ENCODE measurements around the gene NEMP2. TPM values are rescaled to one million over a fixed set of nuclear protein-coding genes. Genes with fewer than 3 reads are reported as not detected.

Gene NEMP2, protein sequence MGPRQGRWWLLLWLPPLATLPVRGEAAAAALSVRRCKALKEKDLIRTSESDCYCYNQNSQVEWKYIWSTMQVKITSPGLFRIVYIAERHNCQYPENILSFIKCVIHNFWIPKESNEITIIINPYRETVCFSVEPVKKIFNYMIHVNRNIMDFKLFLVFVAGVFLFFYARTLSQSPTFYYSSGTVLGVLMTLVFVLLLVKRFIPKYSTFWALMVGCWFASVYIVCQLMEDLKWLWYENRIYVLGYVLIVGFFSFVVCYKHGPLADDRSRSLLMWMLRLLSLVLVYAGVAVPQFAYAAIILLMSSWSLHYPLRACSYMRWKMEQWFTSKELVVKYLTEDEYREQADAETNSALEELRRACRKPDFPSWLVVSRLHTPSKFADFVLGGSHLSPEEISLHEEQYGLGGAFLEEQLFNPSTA
- 8.2 TPM for total RNA-seq

DNA sequence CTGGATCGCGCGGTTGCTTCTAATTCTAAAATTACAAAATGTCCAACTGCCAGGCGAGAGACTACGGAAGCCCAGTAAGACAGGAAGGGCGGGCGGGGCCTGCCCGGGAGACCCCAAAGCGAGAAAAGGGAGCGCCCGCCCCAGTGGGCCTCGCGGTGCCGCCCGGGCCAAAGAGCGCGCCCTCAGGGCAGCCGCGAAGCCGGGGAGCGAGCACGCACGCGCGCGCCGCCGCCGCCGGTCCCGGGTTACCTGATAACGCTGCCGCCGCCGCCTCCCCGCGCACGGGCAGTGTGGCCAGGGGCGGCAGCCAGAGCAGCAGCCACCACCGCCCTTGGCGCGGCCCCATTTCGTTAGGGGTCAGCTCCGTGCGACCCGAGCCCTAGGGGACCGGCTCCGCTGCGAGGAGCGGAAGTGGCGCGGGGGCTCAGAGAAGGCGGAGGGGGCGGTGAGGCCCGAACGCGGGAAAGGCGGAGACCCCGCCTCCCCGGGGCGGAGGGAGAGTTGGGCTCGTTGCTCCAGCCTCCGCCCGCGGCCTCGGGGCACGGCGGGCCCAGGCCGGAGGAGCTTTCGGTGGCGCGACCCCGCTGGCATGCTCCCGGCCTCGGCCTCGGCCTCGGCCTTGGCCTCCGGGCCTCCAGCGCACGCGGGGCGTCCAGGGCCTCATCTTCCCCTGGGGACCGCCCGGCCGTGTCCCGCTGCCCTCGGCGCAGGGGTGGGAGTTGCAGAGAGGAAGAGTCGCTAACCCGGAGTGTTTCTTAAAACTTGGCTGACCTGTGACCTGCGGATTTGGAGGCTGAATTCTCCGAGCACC is at the start of gene NEMP2:
Gene NEMP2 (minus strand): TSS at position 413 of the 811 bp plus-strand sequence. CDS start 67 bp downstream, at position 346.
- peak; percentile 77 for DNase-seq (ENCODE audit: low spot score)

DNA sequence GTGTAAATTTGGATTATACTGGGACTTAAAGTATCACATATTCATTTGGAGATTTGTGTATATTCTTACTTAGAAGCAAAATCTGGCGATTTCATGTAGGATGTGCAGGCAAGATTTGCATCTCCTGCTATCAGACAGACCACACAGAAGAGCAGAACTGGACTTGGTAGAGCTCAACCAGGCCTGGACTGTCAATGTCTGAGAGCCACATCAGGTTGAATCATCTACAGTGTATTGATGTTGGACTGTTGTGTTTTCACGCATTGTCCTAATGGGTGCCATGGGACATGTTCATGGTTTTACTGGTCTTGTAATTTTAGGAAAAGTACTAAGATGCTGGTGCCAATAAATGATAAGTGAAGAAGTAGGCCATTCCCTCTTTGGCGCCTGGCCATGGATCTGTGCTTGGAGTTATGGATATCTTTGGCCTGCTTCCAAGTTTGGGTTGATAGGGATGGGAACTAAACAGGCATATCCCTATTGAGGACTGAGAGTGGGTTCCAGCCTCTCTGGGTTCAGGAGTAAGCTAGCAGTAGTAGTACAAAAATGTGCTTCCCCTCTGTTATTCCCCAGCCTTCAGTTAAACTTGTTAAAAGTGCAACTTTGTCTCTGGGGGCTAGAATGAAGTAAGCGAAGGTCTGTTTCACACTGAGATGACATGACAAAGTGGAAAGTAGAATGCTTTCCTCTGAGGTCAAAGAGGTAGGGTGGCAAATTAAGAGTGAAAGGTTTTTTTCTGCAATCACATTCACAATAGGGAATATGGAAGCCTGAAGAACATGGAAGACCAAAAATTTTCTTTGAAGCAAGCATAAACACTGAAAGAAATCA is 49.2 kb upstream of the NEMP2 start:
- DNase-seq (ENCODE audit: low spot score) = no peak

DNA sequence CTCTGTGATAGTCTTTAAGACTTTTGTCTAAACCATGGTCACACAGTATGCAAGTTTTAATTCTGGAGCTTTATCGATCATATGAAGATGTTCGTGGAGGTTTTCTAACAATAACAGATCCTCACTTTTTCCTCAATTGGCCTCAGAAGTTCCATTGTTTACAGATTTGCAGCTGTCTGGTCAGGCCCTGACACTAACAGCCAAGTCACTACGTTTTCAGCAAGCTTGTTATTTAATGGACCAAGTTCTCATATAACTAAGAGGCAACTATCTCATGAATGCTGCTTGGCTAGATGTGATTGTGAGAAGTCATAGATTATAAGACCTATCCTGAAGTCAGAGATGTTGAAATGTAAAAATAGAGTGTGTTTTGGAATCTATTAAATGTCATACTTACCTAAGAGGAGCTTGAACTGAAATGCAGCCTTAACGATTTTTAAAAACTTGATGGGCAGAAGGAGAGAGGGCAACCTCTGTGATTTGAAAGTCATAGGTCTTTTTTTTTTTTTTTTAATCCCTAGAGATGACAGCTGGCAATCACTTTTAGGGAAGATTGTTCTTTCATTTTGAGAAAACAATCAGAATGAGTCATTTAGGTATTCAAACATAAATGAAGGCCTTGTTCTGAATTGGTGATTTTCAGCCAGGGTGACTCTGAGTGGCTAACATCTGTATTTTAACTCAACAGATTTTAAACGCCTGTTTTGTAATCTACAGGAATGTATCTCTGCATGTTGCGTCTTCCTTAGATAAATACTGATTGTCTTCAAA is 48.4 kb upstream of the NEMP2 start:
- DNase-seq (ENCODE audit: low spot score) = no peak

DNA sequence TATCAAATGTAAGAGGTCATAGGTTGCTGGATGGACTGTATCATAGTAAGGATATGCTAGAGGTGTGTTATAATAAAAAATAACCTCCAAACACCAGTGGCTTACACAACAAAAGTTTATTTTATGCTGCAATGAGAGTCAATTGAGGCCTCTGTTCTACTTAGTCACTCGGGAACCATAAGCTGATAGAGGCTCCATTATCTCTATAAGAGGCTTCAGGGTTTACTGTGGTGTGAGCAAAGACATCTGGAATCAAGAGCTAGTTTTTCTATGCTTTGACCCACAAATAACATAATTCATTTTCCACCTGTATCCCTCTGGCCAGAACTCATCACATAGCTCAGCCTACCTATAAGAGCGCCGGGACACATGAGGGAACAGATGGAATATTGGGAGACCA is 47.5 kb upstream of the NEMP2 start:
- DNase-seq (ENCODE audit: low spot score) = no peak

DNA sequence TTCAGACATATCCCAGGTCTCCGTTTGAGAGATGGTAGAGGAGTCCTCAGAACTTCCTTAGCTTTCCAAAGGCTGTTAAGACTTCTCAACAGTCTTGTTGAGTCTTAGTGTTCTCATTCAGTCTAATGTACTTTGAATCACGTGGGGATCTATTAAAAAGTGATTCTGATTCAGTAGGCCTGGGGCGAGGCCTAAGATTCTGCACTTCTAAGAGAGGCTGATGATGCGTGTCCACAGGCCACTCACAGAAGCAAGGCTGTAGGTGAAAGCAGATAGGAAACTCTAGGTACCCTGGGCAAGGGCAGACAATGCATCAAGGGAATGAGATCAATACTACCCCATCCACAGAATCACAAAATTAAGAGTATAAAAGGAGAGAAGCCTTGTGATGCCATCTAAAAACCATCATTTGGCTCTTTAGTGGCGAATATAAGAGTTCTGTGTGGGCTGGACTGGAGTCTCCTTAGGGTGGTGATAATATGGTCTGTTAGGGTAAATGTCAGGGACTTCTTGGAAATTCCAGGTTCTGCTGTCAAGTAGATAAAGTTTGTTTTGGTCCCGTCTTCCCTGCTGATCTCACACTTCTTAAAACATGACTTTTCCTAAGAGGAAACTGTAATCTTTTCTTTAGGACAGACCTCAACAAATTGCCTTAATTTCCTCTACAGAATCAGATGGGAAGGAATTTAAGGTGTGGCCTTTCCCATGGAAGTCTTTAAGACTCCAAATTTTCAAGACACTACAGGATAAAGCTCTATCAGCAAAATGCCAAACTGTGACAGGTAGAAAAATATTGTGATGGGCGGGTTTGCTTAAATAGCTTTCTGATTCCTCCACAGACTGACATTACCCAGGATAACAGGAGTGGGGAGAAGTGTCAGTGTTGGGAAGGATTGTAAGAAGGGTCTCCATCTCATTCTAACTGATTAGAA is 45.7 kb upstream of the NEMP2 start:
- DNase-seq (ENCODE audit: low spot score) = no peak

DNA sequence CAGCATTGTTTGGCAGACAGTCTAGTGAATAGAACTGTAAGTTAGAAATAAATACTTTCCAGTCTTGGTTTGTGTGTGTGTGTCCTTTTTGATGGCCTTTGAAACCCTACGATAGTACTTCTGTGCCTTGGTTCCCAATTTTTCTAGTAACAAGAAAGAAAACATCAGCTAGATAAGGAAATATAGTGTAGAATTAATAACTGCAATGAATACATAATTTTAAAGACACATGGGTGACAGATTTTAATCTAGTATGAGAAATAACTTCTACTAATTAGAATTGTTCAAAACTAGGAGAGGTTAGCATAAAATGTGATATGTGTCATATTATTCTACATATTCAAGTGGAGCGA is 44.5 kb upstream of the NEMP2 start:
- DNase-seq (ENCODE audit: low spot score) = no peak

DNA sequence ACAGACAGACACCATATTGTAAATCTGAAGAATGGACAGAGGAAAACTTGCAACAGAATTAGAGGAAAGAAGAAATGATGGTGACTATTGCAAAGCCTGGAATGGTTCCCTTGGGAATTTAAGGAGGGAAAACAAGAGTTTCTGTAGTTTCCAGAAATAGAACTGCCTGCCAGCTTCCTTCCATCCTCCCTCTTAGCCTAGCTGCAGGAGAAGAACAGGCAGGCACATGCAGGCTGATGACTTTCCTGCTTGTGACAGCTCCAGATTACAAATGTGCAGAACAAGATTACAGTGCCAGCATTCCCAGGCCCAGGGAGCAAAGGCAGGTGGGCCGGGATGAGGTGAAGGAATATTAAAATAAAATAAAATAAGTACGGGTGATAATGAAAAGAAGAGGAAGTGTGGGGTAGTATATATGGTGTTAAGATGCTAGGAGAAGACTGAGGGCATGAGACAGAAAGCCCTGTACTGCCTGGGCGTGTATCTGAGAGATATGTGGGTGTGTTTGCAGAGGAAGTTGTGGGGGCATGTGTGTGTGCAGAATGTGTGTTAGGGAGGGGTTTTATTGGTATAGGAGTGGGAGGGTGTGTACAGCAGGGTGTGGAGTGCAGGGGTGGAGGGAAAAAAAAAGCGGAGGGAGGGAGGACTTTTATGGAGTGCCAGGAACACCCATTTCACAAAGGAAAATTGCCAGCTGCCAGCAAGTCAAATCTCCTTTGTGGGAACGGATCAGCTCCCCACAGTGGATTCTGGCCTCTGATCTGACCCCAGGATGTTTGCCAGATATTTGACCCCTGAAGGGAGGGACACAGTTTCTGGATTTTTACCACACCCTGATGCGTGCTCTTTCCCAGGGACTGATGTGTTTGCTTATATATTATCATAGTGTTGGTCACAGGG is 43.9 kb upstream of the NEMP2 start:
- DNase-seq (ENCODE audit: low spot score) = no peak

DNA sequence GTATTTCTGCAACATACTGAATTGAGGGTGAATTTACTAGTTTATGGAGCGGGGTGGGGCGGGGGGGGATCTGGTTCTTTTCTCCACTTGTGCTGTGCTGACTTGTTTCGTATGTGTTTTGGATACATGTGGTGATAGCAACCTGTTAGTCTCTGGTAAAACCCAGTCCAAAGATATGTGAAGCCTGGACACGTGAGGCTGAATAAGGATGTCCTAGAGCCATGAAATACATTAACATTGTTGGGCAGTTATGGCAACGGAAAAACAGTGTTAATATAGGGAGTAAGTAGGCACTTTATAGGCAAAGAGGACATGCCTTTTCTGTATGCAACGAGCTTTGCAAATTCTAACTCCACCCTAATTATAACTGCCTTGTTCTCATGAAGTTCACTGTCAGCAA is 42.1 kb upstream of the NEMP2 start:
- DNase-seq (ENCODE audit: low spot score) = no peak

DNA sequence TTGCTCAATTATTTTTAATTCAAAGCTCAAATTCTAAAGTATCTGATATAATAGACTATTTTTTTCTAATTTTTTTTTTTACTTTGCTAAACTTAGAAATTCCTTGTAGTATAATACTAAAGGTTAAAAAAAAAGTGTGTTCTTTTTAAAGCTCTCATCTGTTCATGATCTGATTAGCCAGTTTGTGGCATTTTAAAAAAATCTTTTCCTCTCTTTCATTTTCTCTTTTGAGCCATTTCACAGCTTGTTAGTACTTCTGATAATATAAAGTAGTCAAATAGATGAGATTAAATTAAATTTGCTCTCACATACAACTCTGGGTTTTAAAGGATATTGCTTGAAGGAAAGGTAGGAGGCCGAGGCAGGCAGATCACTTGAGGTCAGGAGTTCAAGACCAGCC is 40.7 kb upstream of the NEMP2 start:
- DNase-seq (ENCODE audit: low spot score) = no peak

DNA sequence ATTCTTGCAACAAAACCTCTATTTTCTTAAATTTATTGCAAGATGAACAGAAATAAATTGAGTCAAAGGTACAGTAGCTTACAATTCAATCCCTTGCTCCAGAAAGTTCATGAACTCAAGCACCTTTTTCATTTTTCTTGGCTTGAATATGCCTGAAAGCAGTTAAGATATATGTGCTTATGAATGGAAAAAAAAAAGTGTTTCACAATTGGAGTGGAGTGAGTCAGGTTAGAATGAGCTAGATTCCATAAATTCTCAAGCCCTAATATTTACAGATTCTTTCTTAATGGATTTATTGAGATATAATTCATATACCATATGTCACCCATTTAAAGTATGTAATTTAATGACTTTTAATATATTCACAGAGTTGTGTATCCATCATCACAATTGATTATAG is 39.6 kb upstream of the NEMP2 start:
- no peak for DNase-seq (ENCODE audit: low spot score)

DNA sequence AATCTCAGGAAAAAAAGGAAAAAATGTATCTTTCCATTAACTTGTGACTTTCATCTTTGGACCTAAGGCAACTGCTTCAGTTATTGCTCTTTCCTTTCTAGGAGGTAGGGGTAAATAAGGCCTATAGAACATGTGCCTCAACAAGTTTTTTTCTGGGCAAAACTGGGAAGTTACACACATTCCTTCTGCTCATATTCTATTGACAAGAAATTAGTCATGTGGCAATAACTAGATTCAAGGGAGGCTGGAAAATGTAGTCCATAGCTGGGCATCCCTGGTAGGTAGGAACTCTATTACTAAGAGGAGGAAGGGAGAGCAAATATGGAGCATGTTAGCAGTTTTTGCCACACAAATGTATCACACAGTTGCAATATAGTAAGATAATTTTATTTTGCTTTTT is 37.7 kb upstream of the NEMP2 start:
- no peak for DNase-seq (ENCODE audit: low spot score)

DNA sequence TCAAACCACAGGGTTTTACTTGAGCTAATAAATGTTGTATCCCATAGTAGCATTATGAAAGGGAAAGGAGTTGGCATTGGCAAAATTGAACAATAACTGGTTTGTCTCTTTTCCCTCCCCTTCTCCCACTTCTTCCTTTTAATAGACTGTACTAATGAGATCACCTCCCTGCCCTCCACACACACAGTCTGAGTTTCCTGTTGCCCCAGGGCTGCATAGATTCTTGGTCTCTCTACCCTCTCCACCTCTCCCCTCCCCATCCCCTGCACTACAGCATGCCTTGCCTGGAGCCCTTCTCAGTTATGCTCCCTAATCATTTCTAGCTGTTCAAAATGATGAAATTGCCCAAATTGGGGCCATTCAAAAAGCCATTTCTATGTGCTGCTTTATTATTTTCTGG is 37.2 kb upstream of the NEMP2 start:
- DNase-seq (ENCODE audit: low spot score) = no peak

DNA sequence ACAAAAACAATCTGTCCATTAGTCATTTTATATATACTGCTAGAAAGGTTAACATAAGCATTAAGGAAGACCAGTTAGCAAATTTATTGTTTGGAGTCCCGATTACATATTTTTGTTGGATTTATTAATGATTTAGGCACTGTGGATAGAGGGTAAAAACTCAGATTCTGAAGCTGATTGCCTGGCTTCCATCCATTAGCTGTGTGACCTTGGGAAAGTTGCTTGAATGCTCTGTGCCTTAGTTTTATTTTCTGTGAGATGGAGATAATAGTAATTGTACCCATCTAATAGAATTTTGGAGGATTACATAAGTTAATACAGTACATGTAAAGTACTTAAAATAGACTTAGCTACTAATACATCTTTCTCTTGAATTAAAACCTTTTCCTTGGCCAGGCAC is 36.3 kb upstream of the NEMP2 start:
- no peak for DNase-seq (ENCODE audit: low spot score)

DNA sequence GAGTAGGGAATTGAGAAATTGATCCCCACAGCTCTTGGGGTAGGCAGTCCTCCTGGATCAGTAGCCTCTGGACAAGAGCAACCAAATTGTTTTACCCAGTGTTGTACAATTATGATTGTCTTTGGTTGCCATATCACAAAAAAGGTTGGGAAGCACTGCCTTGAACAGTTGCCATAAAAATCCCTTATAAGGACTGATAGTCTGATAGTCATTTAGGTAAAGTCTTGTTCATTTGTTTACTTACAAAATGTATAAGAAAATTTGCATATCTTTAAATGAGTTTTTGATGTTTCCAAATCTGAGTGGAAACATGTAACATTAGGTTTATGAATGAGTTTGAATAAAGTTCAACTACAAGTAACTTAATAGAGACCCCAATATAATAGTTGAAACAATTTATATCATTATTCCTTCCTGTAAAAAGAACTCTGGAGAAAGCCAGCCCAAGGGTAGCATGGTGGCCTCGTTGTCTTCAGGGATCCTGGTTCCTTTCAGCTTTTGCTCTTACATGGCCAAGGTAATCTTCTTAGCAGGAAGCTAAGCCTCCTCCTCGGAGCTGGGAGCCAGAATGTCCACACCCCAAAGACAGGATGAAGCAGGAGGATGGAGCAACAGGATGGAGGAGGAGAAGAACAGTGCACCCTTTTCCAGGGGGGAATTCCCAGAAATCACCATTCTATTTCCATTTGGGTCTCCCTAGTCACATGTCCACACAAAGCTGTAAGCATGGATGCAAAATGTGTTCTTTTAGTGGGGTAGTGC is 35.7 kb upstream of the NEMP2 start:
- no peak for DNase-seq (ENCODE audit: low spot score)

DNA sequence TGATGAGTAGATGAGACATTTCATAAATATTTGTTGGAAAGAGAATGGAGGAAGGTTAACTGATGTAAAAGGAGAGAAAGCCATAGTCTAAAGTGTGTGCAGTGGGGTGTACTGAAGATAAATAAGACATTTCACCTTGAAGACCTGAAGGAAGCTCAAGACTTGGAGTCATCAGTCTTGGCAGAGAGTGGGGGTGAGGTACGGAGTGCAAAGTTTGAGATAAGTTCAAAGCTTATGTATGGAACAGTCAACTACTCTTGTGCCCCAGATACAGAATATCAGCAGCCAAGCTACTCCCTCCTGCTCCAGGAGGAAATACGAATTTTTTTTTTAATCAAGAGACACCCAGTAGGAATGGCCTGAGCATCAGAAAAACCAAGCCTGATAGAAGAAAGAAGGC is 30.3 kb upstream of the NEMP2 start:
- DNase-seq (ENCODE audit: low spot score) = no peak

DNA sequence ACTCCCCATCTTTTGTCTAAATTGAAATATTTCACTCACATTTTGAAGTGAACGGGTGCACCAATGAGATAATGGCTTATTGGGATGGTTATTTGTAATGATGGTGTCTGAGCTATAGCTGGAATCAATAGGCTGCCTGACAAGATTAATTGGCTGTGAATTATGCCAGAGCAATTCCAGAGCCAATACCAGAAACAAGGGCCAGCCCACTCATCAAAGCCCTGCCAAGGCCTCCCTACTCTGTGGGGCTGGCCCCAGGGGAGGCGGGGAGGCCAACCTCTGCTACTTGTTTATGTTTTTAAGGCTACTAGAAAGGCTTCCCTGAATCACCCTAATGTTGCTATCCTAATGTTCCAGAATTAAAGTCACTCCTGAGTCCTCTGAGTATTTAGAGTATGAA is 29.1 kb upstream of the NEMP2 start:
- DNase-seq (ENCODE audit: low spot score) = no peak

DNA sequence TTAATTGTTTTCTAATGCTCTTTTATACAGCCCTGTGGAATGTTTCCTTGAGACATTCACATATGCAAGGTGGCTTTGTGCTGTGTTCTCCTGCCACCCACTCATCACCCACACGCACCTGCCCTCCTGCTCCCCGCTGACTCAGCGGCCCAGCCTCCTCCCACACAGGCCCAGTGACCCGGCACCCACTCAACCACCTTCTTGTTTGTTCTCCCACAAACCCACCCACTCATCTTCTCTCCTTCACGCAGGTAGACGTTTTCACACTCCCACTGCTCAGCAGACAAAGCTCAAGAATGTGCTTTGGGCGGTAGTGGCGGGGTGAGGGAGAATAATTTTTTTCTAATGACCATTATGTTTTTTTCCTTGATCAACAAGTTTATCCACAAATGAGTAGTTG is 28.6 kb upstream of the NEMP2 start:
- DNase-seq (ENCODE audit: low spot score) = no peak

DNA sequence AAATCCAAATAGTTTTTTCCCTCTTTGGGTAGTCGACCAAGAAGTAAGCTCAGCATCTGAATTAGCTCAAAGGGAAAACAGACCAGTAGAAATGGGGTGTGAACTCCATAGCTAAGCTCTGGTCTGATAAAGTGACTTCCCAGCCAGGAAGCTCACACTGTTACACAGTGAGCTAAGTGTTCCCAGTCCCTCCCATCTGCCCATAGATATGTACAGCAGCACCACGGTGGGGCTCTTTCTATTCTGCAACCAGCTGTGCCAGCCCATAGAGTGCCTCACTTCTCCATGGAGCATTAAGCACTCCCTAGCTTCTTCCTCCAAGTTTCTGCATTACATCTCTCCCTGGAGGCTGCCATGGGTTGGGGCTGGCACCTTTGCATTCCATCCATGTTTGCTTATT is 27.6 kb upstream of the NEMP2 start:
- DNase-seq (ENCODE audit: low spot score) = no peak

DNA sequence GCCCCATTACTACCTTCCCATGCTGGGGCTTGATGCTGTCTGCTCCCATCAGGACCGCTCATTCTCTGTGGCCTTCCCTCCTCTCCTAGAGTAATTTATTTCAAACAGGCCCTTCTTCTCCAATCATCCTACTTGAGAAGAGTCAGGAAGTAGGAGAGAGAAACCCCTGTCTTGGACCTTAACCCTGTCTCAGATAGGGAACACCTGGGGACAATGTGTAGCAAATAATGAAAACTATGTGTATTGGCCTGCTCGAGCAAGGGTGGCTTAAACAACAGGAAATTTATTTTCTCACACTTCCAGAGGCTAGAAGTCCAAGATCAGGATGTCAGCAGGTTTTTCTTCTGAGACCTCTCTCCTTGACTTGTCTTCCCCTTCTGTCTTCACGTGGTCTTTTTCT is 26.6 kb upstream of the NEMP2 start:
- no peak for DNase-seq (ENCODE audit: low spot score)

Measured in ureter (tissue), 1 donor.